Neural progenitor cell (in vitro differentiated cells): ENCODE data around the gene CPNE4. TPM values are rescaled to one million over a fixed set of nuclear protein-coding genes. Genes with fewer than 3 reads are reported as not detected.

Experiments used
- DNase-seq: peaks from one replicate; pipeline ENCODE4 v3.0.0-alpha.2; 2016; ENCODE audit warnings: low spot score
- H2AFZ ChIP-seq: fragments of 200-600 bp; sonication (generic); replicated peaks from 2 replicates; pipeline ENCODE4 v1.6.1; 2016; ENCODE audit warnings: antibody characterized with exemption
- H3F3A ChIP-seq: fragments of 200-600 bp; sonication (generic); 2 replicates; pipeline ENCODE4 v1.6.1; 2016; ENCODE audit warnings: antibody characterized with exemption, low read depth
- H3K27ac ChIP-seq: fragments of 200-600 bp; sonication (generic); 2 replicates; pipeline ENCODE4 v1.5.1; 2016; ENCODE audit warnings: mild to moderate bottlenecking
- H3K27me3 ChIP-seq: fragments of 200-600 bp; sonication (generic); 2 replicates; pipeline ENCODE4 v1.6.1; 2016; ENCODE audit warnings: mild to moderate bottlenecking, moderate library complexity
- H3K36me3 ChIP-seq: fragments of 200-600 bp; sonication (generic); 2 replicates; pipeline ENCODE4 v1.5.1; 2016
- H3K4me1 ChIP-seq: fragments of 200-600 bp; sonication (generic); 2 replicates; pipeline ENCODE4 v1.6.1; 2016; ENCODE audit warnings: mixed run types
- H3K4me2 ChIP-seq: fragments of 200-600 bp; sonication (generic); 2 replicates; pipeline ENCODE4 v1.6.1; 2016
- H3K4me3 ChIP-seq: fragments of 200-600 bp; sonication (generic); 2 replicates; pipeline ENCODE4 v1.5.1; 2016
- H3K79me2 ChIP-seq: fragments of 200-600 bp; sonication (generic); 2 replicates; pipeline ENCODE4 v1.6.1; 2016; ENCODE audit warnings: low read depth
- H3K9ac ChIP-seq: fragments of 200-600 bp; sonication (generic); 2 replicates; pipeline ENCODE4 v1.6.1; 2016
- H3K9me3 ChIP-seq: fragments of 200-600 bp; sonication (generic); 2 replicates; pipeline ENCODE4 v1.5.1; 2016; ENCODE audit warnings: low read depth
- H4K20me1 ChIP-seq: fragments of 200-600 bp; sonication (generic); 2 replicates; pipeline ENCODE4 v1.6.1; 2016; ENCODE audit warnings: low read depth
- H3K27ac Mint-ChIP-seq: 3 replicates; pipeline ENCODE4 v1.8.0; 2021; ENCODE audit warnings: mixed read lengths
- H3K27me3 Mint-ChIP-seq: 2 replicates; pipeline ENCODE4 v1.8.0; 2022; ENCODE audit warnings: low read depth, mild to moderate bottlenecking, inconsistent platforms, moderate library complexity, mixed read lengths; ENCODE audit not compliant: insufficient read depth
- H3K36me3 Mint-ChIP-seq: 3 replicates; pipeline ENCODE4 v1.8.0; 2021; ENCODE audit warnings: mixed read lengths
- H3K4me1 Mint-ChIP-seq: 3 replicates; pipeline ENCODE4 v1.8.0; 2021; ENCODE audit warnings: mixed read lengths
- H3K4me3 Mint-ChIP-seq: 3 replicates; pipeline ENCODE4 v1.8.0; 2021; ENCODE audit warnings: mild to moderate bottlenecking, moderate library complexity, mixed read lengths
- H3K9me3 Mint-ChIP-seq: 3 replicates; pipeline ENCODE4 v1.8.0; 2020; ENCODE audit warnings: mixed read lengths
- EZH2 ChIP-seq: fragments of 200-600 bp; sonication (generic); IDR thresholded peaks from 2 replicates; pipeline ENCODE4 v1.6.1; 2017; ENCODE audit warnings: antibody characterized with exemption, mild to moderate bottlenecking, moderate library complexity
- EZH2phosphoT487 ChIP-seq: fragments of 200-600 bp; sonication (generic); IDR thresholded peaks from 2 replicates; pipeline ENCODE4 v1.6.1; 2017; ENCODE audit warnings: antibody characterized with exemption
- total RNA-seq: library from RNA; depleted of rRNA; stranded (reverse); fragments of >200 nt; gene quantifications from 2 replicates; pipeline ENCODE4 v1.2.3, GENCODE V29; 2015; ENCODE audit warnings: low replicate concordance
- TF ChIP-seq, protein P1 (sequence below): fragments of 200-600 bp; sonication (generic); IDR thresholded peaks from 2 replicates; pipeline ENCODE4 v1.5.1; 2017; ENCODE audit warnings: antibody characterized with exemption, mild to moderate bottlenecking

CPNE4 gene
- total RNA-seq, 1 donor from 2014 or later: not detected

DNA sequence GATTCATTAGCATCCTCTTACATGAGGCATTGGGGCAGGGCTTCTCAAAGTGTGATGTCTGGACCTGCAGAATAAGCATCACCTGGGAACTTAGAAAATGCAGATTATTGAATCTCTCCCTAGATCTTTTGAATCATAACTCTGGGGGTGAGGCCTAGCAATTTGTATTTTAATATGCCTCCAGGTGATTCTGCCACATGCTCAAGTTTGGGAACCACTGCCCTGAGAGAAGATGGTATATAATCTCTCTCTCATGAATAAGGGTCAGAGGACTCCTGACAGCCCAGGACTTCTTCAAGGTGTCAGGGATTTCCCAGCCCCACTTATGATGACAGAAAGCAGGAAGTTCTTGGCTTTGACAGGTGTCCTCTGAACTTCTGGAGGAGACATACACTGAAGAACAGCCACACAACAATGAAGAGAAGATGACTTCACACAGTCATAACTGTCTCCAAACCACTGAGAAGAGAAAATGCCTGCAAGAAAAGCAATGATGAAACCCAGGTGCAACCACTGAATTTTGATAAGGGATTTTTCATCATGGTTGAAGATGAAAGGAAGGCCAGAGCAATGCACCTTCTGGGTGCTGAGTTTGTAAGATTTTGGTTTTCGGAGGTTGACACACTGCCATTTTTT is 320.1 kb downstream of the CPNE4 start:
- Mint-ChIP-seq H3K4me3 (no peak overlapping the region), H3K27me3 (peaks cover 2% of the 10 kb centered on the region), H3K27ac (no peak overlapping the region), H3K36me3 (no peaks in the 10 kb centered on the region), H3K4me1 (peaks cover 16% of the 10 kb centered on the region), H3K9me3 (no peaks in the 10 kb centered on the region)
- H4K20me1 ChIP-seq: no peaks in the 10 kb centered on the region
- no peaks in the 10 kb centered on the region for H3K4me1 ChIP-seq
- H3K4me2 ChIP-seq: no peak overlapping the region
- no peaks in the 10 kb centered on the region for H3K79me2 ChIP-seq
- TF ChIP-seq EZH2: no peak
- TF ChIP-seq, protein P1, sequence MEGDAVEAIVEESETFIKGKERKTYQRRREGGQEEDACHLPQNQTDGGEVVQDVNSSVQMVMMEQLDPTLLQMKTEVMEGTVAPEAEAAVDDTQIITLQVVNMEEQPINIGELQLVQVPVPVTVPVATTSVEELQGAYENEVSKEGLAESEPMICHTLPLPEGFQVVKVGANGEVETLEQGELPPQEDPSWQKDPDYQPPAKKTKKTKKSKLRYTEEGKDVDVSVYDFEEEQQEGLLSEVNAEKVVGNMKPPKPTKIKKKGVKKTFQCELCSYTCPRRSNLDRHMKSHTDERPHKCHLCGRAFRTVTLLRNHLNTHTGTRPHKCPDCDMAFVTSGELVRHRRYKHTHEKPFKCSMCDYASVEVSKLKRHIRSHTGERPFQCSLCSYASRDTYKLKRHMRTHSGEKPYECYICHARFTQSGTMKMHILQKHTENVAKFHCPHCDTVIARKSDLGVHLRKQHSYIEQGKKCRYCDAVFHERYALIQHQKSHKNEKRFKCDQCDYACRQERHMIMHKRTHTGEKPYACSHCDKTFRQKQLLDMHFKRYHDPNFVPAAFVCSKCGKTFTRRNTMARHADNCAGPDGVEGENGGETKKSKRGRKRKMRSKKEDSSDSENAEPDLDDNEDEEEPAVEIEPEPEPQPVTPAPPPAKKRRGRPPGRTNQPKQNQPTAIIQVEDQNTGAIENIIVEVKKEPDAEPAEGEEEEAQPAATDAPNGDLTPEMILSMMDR: no peak
- no peak for TF ChIP-seq EZH2phosphoT487
- no peak overlapping the region for H3K9ac ChIP-seq
- H2AFZ ChIP-seq: no peak overlapping the region
- H3K27me3 ChIP-seq: no peaks in the 10 kb centered on the region
- no peaks in the 10 kb centered on the region for H3K9me3 ChIP-seq
- H3K36me3 ChIP-seq: no peaks in the 10 kb centered on the region
- no peak overlapping the region for H3K27ac ChIP-seq
- no peaks in the 10 kb centered on the region for H3F3A ChIP-seq
- DNase-seq: no peak
- no peak overlapping the region for H3K4me3 ChIP-seq

DNA sequence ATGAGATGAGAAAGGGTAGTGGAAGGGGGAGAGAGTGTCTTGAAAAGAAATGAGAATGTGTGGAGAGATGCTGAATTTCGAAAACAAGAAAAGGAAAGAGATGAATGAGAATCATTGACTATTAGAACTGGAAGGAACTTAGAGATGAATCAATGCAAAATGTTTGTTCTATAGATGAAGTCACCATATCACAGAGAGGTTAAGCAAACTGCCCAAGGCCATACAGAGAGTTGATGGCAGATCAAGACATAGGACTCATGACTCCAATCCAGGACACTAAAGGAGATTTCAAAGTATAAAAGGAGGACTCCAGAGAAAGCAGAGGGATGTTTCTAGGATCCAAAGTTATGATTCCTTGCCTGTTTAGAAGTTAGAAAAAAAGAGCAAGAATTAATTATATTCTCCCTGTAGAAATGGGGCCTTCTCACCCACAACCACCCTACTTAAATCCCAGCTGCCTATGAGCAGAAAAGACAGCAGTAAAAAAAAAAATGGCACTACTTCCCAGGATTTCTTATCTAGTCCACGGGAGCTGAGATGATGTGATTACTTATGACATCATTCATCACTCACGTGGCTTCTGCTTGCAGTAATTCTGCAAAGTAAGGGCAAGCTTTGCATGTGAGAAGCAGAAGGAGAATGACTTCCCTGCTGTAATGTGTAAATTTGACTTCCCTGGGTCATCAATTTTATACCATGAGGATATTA is 321.2 kb downstream of the CPNE4 start:
- no peaks in the 10 kb centered on the region for H3F3A ChIP-seq
- no peak overlapping the region for H3K4me3 Mint-ChIP-seq
- H3K27ac Mint-ChIP-seq: no peak overlapping the region
- H3K27me3 Mint-ChIP-seq: peaks cover 2% of the 10 kb centered on the region
- no peaks in the 10 kb centered on the region for H3K27me3 ChIP-seq
- no peaks in the 10 kb centered on the region for H4K20me1 ChIP-seq
- no peak overlapping the region for H3K4me2 ChIP-seq
- no peaks in the 10 kb centered on the region for H3K9me3 ChIP-seq
- H3K9me3 Mint-ChIP-seq: no peaks in the 10 kb centered on the region
- no peak overlapping the region for H3K4me3 ChIP-seq
- no peak overlapping the region for H3K9ac ChIP-seq
- no peaks in the 10 kb centered on the region for H3K79me2 ChIP-seq
- TF ChIP-seq EZH2 (no peak), EZH2phosphoT487 (no peak)
- TF ChIP-seq, protein P1: no peak
- no peaks in the 10 kb centered on the region for H3K36me3 Mint-ChIP-seq
- H3K36me3 ChIP-seq: no peaks in the 10 kb centered on the region
- H3K4me1 ChIP-seq: no peaks in the 10 kb centered on the region
- no peak for DNase-seq
- H2AFZ ChIP-seq: no peak overlapping the region
- H3K4me1 Mint-ChIP-seq: peaks cover 13% of the 10 kb centered on the region
- H3K27ac ChIP-seq: no peak overlapping the region

DNA sequence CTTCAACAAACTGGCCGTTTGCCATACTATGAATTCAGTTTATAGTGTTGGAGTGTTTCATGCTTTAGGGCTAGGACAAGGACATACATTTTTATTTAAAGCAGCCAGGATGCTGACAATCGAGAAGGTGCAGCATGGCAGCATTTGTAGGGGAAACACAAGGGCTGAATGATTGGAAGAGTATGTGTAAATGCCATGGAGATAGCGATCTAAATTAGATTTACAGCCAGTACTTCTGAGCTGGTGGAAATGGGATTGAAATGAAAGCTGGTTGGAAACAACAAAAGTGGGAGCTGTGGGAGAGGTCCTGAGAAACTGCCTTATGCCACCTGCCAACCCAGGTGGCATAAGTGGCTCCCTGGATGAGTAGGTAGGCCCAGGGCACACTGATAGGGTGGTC is 322.2 kb downstream of the CPNE4 start:
- Histone ChIP-seq H4K20me1 (no peaks in the 10 kb centered on the region), H3K79me2 (no peaks in the 10 kb centered on the region), H3F3A (no peaks in the 10 kb centered on the region), H3K27me3 (no peaks in the 10 kb centered on the region), H3K9ac (no peak overlapping the region), H3K36me3 (no peaks in the 10 kb centered on the region), H3K4me2 (no peak overlapping the region), H3K27ac (no peak overlapping the region), H3K4me3 (no peak overlapping the region), H2AFZ (no peak overlapping the region), H3K4me1 (no peaks in the 10 kb centered on the region), H3K9me3 (no peaks in the 10 kb centered on the region)
- Mint-ChIP-seq H3K27ac (no peak overlapping the region), H3K9me3 (peaks cover 2% of the 10 kb centered on the region), H3K36me3 (no peaks in the 10 kb centered on the region), H3K4me3 (no peak overlapping the region), H3K27me3 (peaks cover 2% of the 10 kb centered on the region), H3K4me1 (peaks cover 10% of the 10 kb centered on the region)
- TF ChIP-seq, protein P1: no peak
- TF ChIP-seq EZH2 (no peak), EZH2phosphoT487 (no peak)
- no peak for DNase-seq
